ENCODE measurements around the gene MCTP1.
"Not testable (repeated sequence)": the region's sequence is repeated elsewhere in the genome, so short reads cannot be mapped to it uniquely, and the experiment has no call there.

The MCTP1 gene

GRCh38 chr5:95217881-95218280, 67.0 kb downstream of the MCTP1 start:
- TF ChIP-seq CTCF (conservative IDR thresholded peaks at IDR 0.05) (no peak), ZFX (IDR thresholded peaks at IDR 0.05) (no peak)
- no peak overlapping the region for H3K27ac ChIP-seq

GRCh38 chr5:95217351-95217750, 67.5 kb downstream of the MCTP1 start:
- H3K27ac ChIP-seq, result no peak overlapping the region
- TF ChIP-seq CTCF (conservative IDR thresholded peaks at IDR 0.05) (no peak), ZFX (IDR thresholded peaks at IDR 0.05) (no peak)

GRCh38 chr5:95216136-95216955, 68.5 kb downstream of the MCTP1 start:
- TF ChIP-seq CTCF (conservative IDR thresholded peaks at IDR 0.05) (no peak), ZFX (IDR thresholded peaks at IDR 0.05) (no peak)
- no peak overlapping the region for H3K27ac ChIP-seq

- not testable (repeated sequence) for H3K27ac ChIP-seq
Observed at GRCh38 chr5:95207811-95208210, 77.1 kb downstream of the MCTP1 start.

GRCh38 chr5:95194856-95195255, 90.0 kb downstream of the MCTP1 start:
- H3K27ac ChIP-seq, result no peak overlapping the region
- TF ChIP-seq ZFX (IDR thresholded peaks at IDR 0.05), result no peak
- no peak for TF ChIP-seq CTCF (conservative IDR thresholded peaks at IDR 0.05)

- H3K27ac ChIP-seq, result no peak overlapping the region
- no peak for TF ChIP-seq ZFX (IDR thresholded peaks at IDR 0.05)
- no peak for TF ChIP-seq CTCF (conservative IDR thresholded peaks at IDR 0.05)
Observed at GRCh38 chr5:95191330-95191729, 93.6 kb downstream of the MCTP1 start.

- no peak overlapping the region for H3K27ac ChIP-seq
- TF ChIP-seq CTCF (conservative IDR thresholded peaks at IDR 0.05) (no peak), ZFX (IDR thresholded peaks at IDR 0.05) (no peak)
Observed at GRCh38 chr5:95184924-95185323, 100.0 kb downstream of the MCTP1 start.

- TF ChIP-seq CTCF (conservative IDR thresholded peaks at IDR 0.05) (no peak), ZFX (IDR thresholded peaks at IDR 0.05) (no peak)
- no peak overlapping the region for H3K27ac ChIP-seq
Observed at GRCh38 chr5:95181644-95182043, 103.2 kb downstream of the MCTP1 start.
